Measurements from ENCODE around the gene CDH23.

Gene CDH23

DNA sequence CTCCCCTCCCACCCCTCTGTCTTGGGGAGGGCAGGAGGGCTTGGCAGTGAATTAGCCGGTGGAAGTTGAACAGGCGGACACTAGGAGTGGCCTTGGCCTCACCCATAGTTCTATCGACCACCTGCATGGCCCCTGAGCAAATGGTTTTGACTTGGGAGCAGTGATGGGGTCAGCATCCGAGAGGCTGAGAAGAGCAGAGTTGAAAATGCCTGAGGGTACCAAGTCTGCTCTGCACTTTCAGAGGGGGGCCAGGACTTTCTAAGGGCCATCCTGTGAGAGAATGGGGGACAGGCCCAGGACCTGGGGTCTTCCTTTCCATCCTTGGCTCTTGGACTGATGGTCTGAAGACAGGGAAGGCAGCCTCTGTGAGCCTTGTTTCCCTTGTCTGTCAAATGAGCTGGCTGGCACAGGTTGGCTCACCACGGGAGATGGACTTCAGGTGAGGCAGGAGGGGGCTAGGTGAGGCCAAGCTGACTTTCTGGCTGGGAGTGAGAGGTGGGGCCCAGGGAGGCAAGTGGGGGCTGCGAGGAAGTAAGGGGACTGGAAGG, 29.4 kb downstream of the CDH23 start:
- H3K4me2 ChIP-seq (ENCODE audit: low read length) = no peak overlapping the region
- H3K9me2 ChIP-seq (replicated peaks; ENCODE audit: control insufficient read depth, low read length) = no peaks in the 10 kb centered on the region
- H3K4me3 ChIP-seq (ENCODE audit: low read length) = no peak overlapping the region
- H3K36me3 ChIP-seq (ENCODE audit: control insufficient read depth, low read length) = no peaks in the 10 kb centered on the region
- H3K9me3 ChIP-seq (ENCODE audit: control insufficient read depth, insufficient read depth, low read length) = no peaks in the 10 kb centered on the region
- H3K27ac ChIP-seq (ENCODE audit: low read depth, low read length) = no peak overlapping the region
- H3K4me1 ChIP-seq (ENCODE audit: control insufficient read depth, low read length) = no peaks in the 10 kb centered on the region
- no peaks in the 10 kb centered on the region for H3F3A ChIP-seq (ENCODE audit: control insufficient read depth, insufficient read depth)
- H3K79me2 ChIP-seq (ENCODE audit: control insufficient read depth, low read length) = no peaks in the 10 kb centered on the region
- no peak for TF ChIP-seq EZH2phosphoT487 (IDR thresholded peaks at IDR 0.05; ENCODE audit: borderline replicate concordance, low read length)
- TF ChIP-seq, protein P1, sequence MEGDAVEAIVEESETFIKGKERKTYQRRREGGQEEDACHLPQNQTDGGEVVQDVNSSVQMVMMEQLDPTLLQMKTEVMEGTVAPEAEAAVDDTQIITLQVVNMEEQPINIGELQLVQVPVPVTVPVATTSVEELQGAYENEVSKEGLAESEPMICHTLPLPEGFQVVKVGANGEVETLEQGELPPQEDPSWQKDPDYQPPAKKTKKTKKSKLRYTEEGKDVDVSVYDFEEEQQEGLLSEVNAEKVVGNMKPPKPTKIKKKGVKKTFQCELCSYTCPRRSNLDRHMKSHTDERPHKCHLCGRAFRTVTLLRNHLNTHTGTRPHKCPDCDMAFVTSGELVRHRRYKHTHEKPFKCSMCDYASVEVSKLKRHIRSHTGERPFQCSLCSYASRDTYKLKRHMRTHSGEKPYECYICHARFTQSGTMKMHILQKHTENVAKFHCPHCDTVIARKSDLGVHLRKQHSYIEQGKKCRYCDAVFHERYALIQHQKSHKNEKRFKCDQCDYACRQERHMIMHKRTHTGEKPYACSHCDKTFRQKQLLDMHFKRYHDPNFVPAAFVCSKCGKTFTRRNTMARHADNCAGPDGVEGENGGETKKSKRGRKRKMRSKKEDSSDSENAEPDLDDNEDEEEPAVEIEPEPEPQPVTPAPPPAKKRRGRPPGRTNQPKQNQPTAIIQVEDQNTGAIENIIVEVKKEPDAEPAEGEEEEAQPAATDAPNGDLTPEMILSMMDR (IDR thresholded peaks at IDR 0.05; ENCODE audit: low read depth, low read length, poor library complexity, severe bottlenecking) = no peak
- no peaks in the 10 kb centered on the region for H3K27me3 ChIP-seq (ENCODE audit: control insufficient read depth, low read length)
- H4K20me1 ChIP-seq (ENCODE audit: control insufficient read depth, insufficient read depth, low read depth, low read length) = no peaks in the 10 kb centered on the region

GRCh38 chr10:71427246-71427645, 30.5 kb downstream of the CDH23 start:
- TF ChIP-seq, protein P1 (IDR thresholded peaks at IDR 0.05; ENCODE audit: low read depth, low read length, poor library complexity, severe bottlenecking) = no peak
- H4K20me1 ChIP-seq (ENCODE audit: control insufficient read depth, insufficient read depth, low read depth, low read length) = no peaks in the 10 kb centered on the region
- H3K27ac ChIP-seq (ENCODE audit: low read depth, low read length) = no peak overlapping the region
- H3K9me2 ChIP-seq (replicated peaks; ENCODE audit: control insufficient read depth, low read length) = no peaks in the 10 kb centered on the region
- H3K4me2 ChIP-seq (ENCODE audit: low read length) = no peak overlapping the region
- H3K4me3 ChIP-seq (ENCODE audit: low read length) = no peak overlapping the region
- no peaks in the 10 kb centered on the region for H3K27me3 ChIP-seq (ENCODE audit: control insufficient read depth, low read length)
- H3K36me3 ChIP-seq (ENCODE audit: control insufficient read depth, low read length) = no peaks in the 10 kb centered on the region
- H3K4me1 ChIP-seq (ENCODE audit: control insufficient read depth, low read length) = no peaks in the 10 kb centered on the region
- H3F3A ChIP-seq (ENCODE audit: control insufficient read depth, insufficient read depth) = no peaks in the 10 kb centered on the region
- H3K79me2 ChIP-seq (ENCODE audit: control insufficient read depth, low read length) = no peaks in the 10 kb centered on the region
- no peaks in the 10 kb centered on the region for H3K9me3 ChIP-seq (ENCODE audit: control insufficient read depth, insufficient read depth, low read length)

DNA sequence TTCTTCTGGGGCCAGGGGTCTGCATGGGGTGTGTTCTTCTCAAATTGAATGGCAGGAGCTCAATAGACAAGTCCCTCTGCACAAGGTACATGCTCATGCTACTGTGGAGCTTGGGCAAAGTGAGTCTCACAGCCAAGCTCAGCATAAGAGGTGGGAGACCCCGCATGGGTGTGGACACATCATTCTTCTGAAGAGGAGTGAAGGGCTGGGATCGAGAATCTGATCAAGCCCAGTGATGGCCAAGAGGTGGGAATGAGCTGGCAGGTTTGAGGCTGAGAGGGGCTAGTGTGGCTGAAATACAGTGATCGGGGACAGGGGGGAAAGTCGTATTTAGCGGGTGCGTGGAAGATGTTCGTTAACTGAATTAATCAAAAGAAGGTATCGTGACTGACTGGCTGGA, 32.6 kb downstream of the CDH23 start:
- H3K9me2 ChIP-seq (replicated peaks; ENCODE audit: control insufficient read depth, low read length) = no peaks in the 10 kb centered on the region
- no peaks in the 10 kb centered on the region for H3F3A ChIP-seq (ENCODE audit: control insufficient read depth, insufficient read depth)
- H3K27ac ChIP-seq (ENCODE audit: low read depth, low read length) = no peak overlapping the region
- H3K4me1 ChIP-seq (ENCODE audit: control insufficient read depth, low read length) = no peaks in the 10 kb centered on the region
- H3K79me2 ChIP-seq (ENCODE audit: control insufficient read depth, low read length) = no peaks in the 10 kb centered on the region
- no peak overlapping the region for H3K4me2 ChIP-seq (ENCODE audit: low read length)
- no peak for TF ChIP-seq EZH2phosphoT487 (IDR thresholded peaks at IDR 0.05; ENCODE audit: borderline replicate concordance, low read length)
- TF ChIP-seq, protein P1 (IDR thresholded peaks at IDR 0.05; ENCODE audit: low read depth, low read length, poor library complexity, severe bottlenecking) = no peak
- no peak overlapping the region for H3K4me3 ChIP-seq (ENCODE audit: low read length)
- H3K9me3 ChIP-seq (ENCODE audit: control insufficient read depth, insufficient read depth, low read length) = no peaks in the 10 kb centered on the region
- H3K36me3 ChIP-seq (ENCODE audit: control insufficient read depth, low read length) = no peaks in the 10 kb centered on the region
- no peaks in the 10 kb centered on the region for H4K20me1 ChIP-seq (ENCODE audit: control insufficient read depth, insufficient read depth, low read depth, low read length)
- H3K27me3 ChIP-seq (ENCODE audit: control insufficient read depth, low read length) = no peaks in the 10 kb centered on the region
